ENCODE data around the gene IL1RAPL2.

The IL1RAPL2 gene

GRCh38 chrX:105109936-105110335 lies 543.9 kb downstream of the IL1RAPL2 start:
- no peak for TF ChIP-seq ZBTB7A (IDR thresholded peaks at IDR 0.05; ENCODE audit: low read depth)
- no peak for TF ChIP-seq TEAD4 (IDR thresholded peaks at IDR 0.05)
- TF ChIP-seq RAD21 (IDR thresholded peaks at IDR 0.05; ENCODE audit: low read depth) = no peak
- no peak for TF ChIP-seq TAF1 (IDR thresholded peaks at IDR 0.05; ENCODE audit: low read depth)
- TF ChIP-seq NFIC (IDR thresholded peaks at IDR 0.05) = no peak
- no peak for TF ChIP-seq CEBPB (IDR thresholded peaks at IDR 0.05)
- no peak for TF ChIP-seq FOXM1 (IDR thresholded peaks at IDR 0.05; ENCODE audit: borderline replicate concordance, low read depth)
- no peak for TF ChIP-seq EGR1 (IDR thresholded peaks at IDR 0.05)
- TF ChIP-seq MAX (IDR thresholded peaks at IDR 0.05) = no peak
- TF ChIP-seq REST (IDR thresholded peaks at IDR 0.05; ENCODE audit: low read depth) = no peak

GRCh38 chrX:105114554-105115130 lies 548.6 kb downstream of the IL1RAPL2 start:
- TF ChIP-seq TEAD4 (IDR thresholded peaks at IDR 0.05) = no peak
- TF ChIP-seq MAX (IDR thresholded peaks at IDR 0.05) = no peak
- no peak for TF ChIP-seq ZBTB7A (IDR thresholded peaks at IDR 0.05; ENCODE audit: low read depth)
- no peak for TF ChIP-seq TAF1 (IDR thresholded peaks at IDR 0.05; ENCODE audit: low read depth)

- TF ChIP-seq TCF12 (IDR thresholded peaks at IDR 0.05; ENCODE audit: low read depth) = no peak
- no peak for TF ChIP-seq ZBTB7A (IDR thresholded peaks at IDR 0.05; ENCODE audit: low read depth)
- no peak for TF ChIP-seq MAX (IDR thresholded peaks at IDR 0.05)
- no peak for TF ChIP-seq YY1 (IDR thresholded peaks at IDR 0.05; ENCODE audit: low read depth)
- TF ChIP-seq CREB1 (IDR thresholded peaks at IDR 0.05; ENCODE audit: low read depth) = no peak
- no peak for TF ChIP-seq CEBPB (IDR thresholded peaks at IDR 0.05)
- no peak for TF ChIP-seq RAD21 (IDR thresholded peaks at IDR 0.05; ENCODE audit: low read depth)
- no peak for TF ChIP-seq REST (IDR thresholded peaks at IDR 0.05; ENCODE audit: low read depth)
- TF ChIP-seq TEAD4 (IDR thresholded peaks at IDR 0.05) = no peak
- no peak for TF ChIP-seq NFIC (IDR thresholded peaks at IDR 0.05)
- TF ChIP-seq EP300 (IDR thresholded peaks at IDR 0.05; ENCODE audit: borderline replicate concordance) = no peak
- TF ChIP-seq EGR1 (IDR thresholded peaks at IDR 0.05) = no peak
- TF ChIP-seq USF1 (IDR thresholded peaks at IDR 0.05) = no peak
- no peak for TF ChIP-seq TAF1 (IDR thresholded peaks at IDR 0.05; ENCODE audit: low read depth)
- TF ChIP-seq FOXM1 (IDR thresholded peaks at IDR 0.05; ENCODE audit: borderline replicate concordance, low read depth) = no peak
Observed at GRCh38 chrX:105116486-105116885, 550.5 kb downstream of the IL1RAPL2 start.

- no peak for TF ChIP-seq TEAD4 (IDR thresholded peaks at IDR 0.05)
- no peak for TF ChIP-seq REST (IDR thresholded peaks at IDR 0.05; ENCODE audit: low read depth)
- TF ChIP-seq ZBTB7A (IDR thresholded peaks at IDR 0.05; ENCODE audit: low read depth) = no peak
- no peak for TF ChIP-seq CREB1 (IDR thresholded peaks at IDR 0.05; ENCODE audit: low read depth)
Observed at GRCh38 chrX:105117621-105118020, 551.6 kb downstream of the IL1RAPL2 start.

GRCh38 chrX:105120463-105120862 lies 554.5 kb downstream of the IL1RAPL2 start:
- no peak for TF ChIP-seq FOXM1 (IDR thresholded peaks at IDR 0.05; ENCODE audit: borderline replicate concordance, low read depth)
- no peak for TF ChIP-seq RAD21 (IDR thresholded peaks at IDR 0.05; ENCODE audit: low read depth)
